Gastroesophageal sphincter (tissue), 4 donors: ENCODE measurements around the gene MATN4. TPM values are rescaled to one million over a fixed set of nuclear protein-coding genes. Genes with fewer than 3 reads are reported as not detected.

ENCODE experiments used
- ATAC-seq: fragments of 150-250 bp; one replicate; pipeline ENCODE4 v1.9.1; 2016; ENCODE audit warnings: mild to moderate bottlenecking, moderate library complexity
- H3K27ac ChIP-seq, 4 donors: fragments of 200-600 bp; sonication (generic) in 3 of 4; 1 replicate in 3 of 4; 2 replicates in 1 of 4; pipeline ENCODE4 v1.5.1; 2016 to 2019
- H3K27me3 ChIP-seq: fragments of 200-600 bp; sonication (generic); one replicate; pipeline ENCODE4 v1.5.1; 2019
- H3K36me3 ChIP-seq, 2 donors: fragments of 200-600 bp; sonication (generic); one replicate each; pipeline ENCODE4 v1.5.1; 2019; ENCODE audit warnings: control low read depth in 1 of 2
- H3K4me1 ChIP-seq, 3 donors: fragments of 200-600 bp; sonication (generic); 1 replicate in 2 of 3; 2 replicates in 1 of 3; pipeline ENCODE4 v1.5.1; 2016 to 2019; ENCODE audit warnings: control low read depth in 2 of 3
- H3K4me3 ChIP-seq, 2 donors: fragments of 200-600 bp; sonication (generic); one replicate each; pipeline ENCODE4 v1.5.1; 2019; ENCODE audit warnings: mild to moderate bottlenecking in 1 of 2, moderate library complexity in 1 of 2
- H3K9me3 ChIP-seq, 3 donors: fragments of 200-600 bp; sonication (generic); one replicate each; pipeline ENCODE4 v1.5.1; 2017 to 2019; ENCODE audit warnings: control low read depth in 2 of 3
- EP300 ChIP-seq: sonication (generic); formaldehyde crosslinking; IDR thresholded peaks from one replicate; pipeline ENCODE4 v1.6.1; 2017; ENCODE audit warnings: antibody characterized with exemption, mild to moderate bottlenecking
- POLR2A ChIP-seq, 2 donors: fragments of 450-650 bp; IDR thresholded peaks; one replicate each; pipeline ENCODE4 v1.6.1; 2017; ENCODE audit warnings: antibody characterized with exemption in 2 of 2, mild to moderate bottlenecking in 2 of 2, moderate library complexity in 1 of 2
- POLR2AphosphoS5 ChIP-seq: sonication (generic); formaldehyde crosslinking; IDR thresholded peaks from one replicate; pipeline ENCODE4 v1.6.1; 2017; ENCODE audit warnings: antibody characterized with exemption
- WGBS, 2 donors: methylation state at CpG; one replicate each; pipeline ENCODE4 v1.1.5; 2018; ENCODE audit warnings: low coverage in 1 of 2; 5-methylcytosine and 5-hydroxymethylcytosine counted together
- total RNA-seq, 4 donors: library from RNA; depleted of rRNA; stranded (reverse); fragments of >200 nt; gene quantifications; one replicate each; pipeline ENCODE4 v1.1.0, GENCODE V29; 2016
- TF ChIP-seq, protein P1 (sequence below), 4 experiments: fragments of 200-600 bp in 2 of 4; fragments of 450-650 bp in 2 of 4; sonication (generic) in 1 of 4; IDR thresholded peaks; one replicate each; pipeline ENCODE4 v1.5.1; 2017 to 2019; ENCODE audit warnings: antibody characterized with exemption in 4 of 4, mild to moderate bottlenecking in 2 of 4, moderate library complexity in 2 of 4

Gene MATN4, protein sequence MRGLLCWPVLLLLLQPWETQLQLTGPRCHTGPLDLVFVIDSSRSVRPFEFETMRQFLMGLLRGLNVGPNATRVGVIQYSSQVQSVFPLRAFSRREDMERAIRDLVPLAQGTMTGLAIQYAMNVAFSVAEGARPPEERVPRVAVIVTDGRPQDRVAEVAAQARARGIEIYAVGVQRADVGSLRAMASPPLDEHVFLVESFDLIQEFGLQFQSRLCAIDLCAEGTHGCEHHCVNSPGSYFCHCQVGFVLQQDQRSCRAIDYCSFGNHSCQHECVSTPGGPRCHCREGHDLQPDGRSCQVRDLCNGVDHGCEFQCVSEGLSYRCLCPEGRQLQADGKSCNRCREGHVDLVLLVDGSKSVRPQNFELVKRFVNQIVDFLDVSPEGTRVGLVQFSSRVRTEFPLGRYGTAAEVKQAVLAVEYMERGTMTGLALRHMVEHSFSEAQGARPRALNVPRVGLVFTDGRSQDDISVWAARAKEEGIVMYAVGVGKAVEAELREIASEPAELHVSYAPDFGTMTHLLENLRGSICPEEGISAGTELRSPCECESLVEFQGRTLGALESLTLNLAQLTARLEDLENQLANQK
- total RNA-seq: not detected

DNA sequence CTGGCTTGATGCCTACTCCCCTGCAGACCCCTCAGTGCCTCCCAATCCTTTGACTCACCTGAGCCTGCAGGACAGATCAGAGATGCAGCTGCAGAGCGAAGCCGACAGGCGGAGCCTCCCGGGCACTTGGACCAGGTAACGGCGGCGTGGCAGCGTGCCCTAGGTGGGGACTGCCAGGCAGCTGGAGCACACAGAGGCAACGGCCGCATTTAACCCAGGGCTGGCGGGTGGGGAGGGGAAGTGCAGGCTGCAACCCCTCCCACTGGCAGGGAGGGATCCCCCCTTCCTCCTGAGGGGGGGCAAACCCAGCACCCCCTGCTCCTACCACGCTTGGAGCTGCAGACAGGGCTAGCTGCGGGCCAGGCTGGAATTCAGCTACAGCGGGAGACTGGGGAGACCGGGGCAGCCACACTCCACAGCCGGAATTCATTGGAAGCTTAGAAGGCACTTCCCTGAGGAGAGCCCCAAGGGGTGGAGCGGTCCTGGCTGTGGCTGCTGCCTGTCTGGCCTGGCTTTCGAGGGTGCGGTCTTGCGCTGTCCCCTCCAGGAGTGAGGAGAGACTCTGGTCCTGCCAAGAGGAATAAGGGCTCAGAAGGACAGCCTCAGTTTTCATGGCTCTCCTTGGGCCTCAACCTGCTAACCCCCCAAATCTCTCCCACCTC lies at the start of gene MATN4:
Gene MATN4 (minus strand): TSS at position 183 of the 662 bp plus-strand sequence. CDS start 2,717 bp downstream, outside the sequence.
- peaks cover 82% of the 10 kb centered on the region for H3K27me3 ChIP-seq
- no peaks in the 10 kb centered on the region for H3K9me3 ChIP-seq
- no peak for TF ChIP-seq EP300
- TF ChIP-seq POLR2AphosphoS5: no peak
- TF ChIP-seq POLR2A (IDR thresholded peaks at IDR 0.05): no peak
- TF ChIP-seq, protein P1, sequence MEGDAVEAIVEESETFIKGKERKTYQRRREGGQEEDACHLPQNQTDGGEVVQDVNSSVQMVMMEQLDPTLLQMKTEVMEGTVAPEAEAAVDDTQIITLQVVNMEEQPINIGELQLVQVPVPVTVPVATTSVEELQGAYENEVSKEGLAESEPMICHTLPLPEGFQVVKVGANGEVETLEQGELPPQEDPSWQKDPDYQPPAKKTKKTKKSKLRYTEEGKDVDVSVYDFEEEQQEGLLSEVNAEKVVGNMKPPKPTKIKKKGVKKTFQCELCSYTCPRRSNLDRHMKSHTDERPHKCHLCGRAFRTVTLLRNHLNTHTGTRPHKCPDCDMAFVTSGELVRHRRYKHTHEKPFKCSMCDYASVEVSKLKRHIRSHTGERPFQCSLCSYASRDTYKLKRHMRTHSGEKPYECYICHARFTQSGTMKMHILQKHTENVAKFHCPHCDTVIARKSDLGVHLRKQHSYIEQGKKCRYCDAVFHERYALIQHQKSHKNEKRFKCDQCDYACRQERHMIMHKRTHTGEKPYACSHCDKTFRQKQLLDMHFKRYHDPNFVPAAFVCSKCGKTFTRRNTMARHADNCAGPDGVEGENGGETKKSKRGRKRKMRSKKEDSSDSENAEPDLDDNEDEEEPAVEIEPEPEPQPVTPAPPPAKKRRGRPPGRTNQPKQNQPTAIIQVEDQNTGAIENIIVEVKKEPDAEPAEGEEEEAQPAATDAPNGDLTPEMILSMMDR (IDR thresholded peaks at IDR 0.05): no peak
- H3K4me1 ChIP-seq: peaks cover 0 to 21% (median 3%) of the 10 kb centered on the region in 3 donors
- no peak within 1 kb of the TSS for H3K4me3 ChIP-seq
- ATAC-seq: peak; percentile 56
- H3K27ac ChIP-seq: no peak within 1 kb of the TSS
- WGBS, 2 donors: 50% methylated on average over 4 of the region's 20 CpGs; no CpG with 5 or more reads in 1 of the 2 donors
- H3K36me3 ChIP-seq: no peaks in the 10 kb centered on the region

DNA sequence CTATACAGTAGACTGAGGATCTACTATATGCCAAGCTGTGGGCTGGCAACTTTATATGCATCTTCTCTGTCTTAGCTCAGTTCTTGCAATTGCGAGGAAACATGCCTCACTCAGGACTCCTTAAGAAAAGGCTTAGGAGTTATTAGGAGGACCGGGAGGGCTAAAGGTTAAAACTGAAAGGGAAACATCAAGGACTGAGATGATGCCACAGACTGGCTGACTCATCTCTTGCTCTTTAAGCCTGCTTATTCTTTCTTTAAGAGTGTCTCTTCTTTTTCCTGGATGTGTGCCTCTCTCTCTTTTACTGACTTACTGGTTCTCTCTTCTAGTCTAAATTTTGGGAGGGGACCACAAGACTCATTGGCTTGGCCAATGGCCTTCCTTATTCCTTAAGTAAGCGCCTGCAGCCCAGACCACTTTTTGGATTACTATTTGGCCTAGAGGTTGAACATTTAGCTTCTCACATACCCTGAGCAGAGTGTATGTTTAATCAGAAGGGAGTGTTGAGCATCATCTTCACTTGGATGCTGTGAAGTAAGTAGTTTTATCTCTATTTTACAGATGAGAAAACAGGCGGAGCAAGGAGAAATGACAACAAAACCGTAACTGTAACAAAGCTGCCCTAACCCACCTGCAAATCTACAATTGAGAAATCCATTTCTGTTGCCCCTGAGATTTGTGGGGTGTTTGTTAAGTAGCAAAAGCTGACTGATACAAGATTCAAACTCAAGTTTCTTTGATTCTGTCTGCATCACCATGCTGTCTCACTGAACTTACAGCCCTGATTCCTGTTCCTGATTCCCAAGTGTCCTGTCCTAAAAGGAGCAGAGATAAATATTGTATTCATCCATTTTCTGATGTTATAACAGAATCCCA lies 47.3 kb upstream of the MATN4 start:
- H3K4me3 ChIP-seq: no peak overlapping the region
- TF ChIP-seq POLR2AphosphoS5: peak; percentile 75
- TF ChIP-seq, protein P1 (IDR thresholded peaks at IDR 0.05): no peak
- no peaks in the 10 kb centered on the region for H3K36me3 ChIP-seq
- no peak for ATAC-seq
- peaks cover 6 to 64% (median 9%) of the 10 kb centered on the region in 3 donors for H3K4me1 ChIP-seq
- no peaks in the 10 kb centered on the region for H3K27me3 ChIP-seq
- peak overlapping the region; percentile 70 to 94 (median 84) for H3K27ac ChIP-seq
- H3K9me3 ChIP-seq: no peaks in the 10 kb centered on the region
- WGBS, 2 donors: 56 to 71% methylated on average over 4 to 5 of the region's 5 CpGs

DNA sequence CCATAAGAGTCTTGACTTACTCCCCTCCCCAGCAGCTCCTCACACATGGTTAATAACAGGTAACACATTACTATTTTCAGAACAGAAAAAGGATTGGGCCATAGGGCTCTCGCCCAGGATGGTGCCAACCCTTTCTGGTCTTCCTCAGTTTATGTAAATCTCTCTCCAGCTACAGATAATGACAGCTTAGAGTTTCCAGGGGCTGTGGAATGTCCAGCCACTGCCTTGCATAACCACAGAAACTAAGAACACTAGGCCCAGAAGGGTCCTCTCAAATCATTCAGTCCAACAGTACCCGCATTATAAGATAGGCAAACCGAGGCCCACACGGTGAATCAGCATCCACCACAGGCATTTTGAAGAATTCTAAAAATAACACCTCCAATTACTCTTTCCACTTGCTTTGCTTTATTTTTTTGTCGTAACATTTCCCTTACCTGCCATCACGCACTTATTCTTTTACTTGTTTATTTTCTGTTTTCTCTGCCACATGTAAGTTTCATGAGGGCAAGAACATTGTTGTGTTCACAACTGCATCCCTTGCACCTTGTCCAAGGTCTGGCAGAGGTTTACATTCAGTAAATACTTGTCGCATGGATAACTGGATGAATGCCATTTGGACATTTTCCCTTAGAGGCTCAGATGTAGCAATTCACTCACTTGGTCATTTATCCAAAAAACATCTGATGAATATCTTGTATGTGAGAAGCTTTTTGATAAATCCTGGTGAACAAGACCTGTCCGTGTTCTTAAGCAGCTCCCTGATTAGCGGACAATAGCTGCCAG lies 46.5 kb upstream of the MATN4 start:
- Histone ChIP-seq H3K36me3 (no peaks in the 10 kb centered on the region), H3K4me1 (peaks cover 6 to 56% (median 9%) of the 10 kb centered on the region in 3 donors), H3K27me3 (no peaks in the 10 kb centered on the region), H3K4me3 (no peak overlapping the region), H3K27ac (peak overlapping the region; percentile 70 to 94 (median 84)), H3K9me3 (no peaks in the 10 kb centered on the region)
- WGBS, 2 donors: 41 to 45% methylated on average over 8 to 9 of the region's 9 CpGs
- TF ChIP-seq EP300: no peak
- TF ChIP-seq, protein P1 (IDR thresholded peaks at IDR 0.05): no peak
- no peak for TF ChIP-seq POLR2AphosphoS5
- TF ChIP-seq POLR2A (IDR thresholded peaks at IDR 0.05): no peak
- ATAC-seq: no peak

DNA sequence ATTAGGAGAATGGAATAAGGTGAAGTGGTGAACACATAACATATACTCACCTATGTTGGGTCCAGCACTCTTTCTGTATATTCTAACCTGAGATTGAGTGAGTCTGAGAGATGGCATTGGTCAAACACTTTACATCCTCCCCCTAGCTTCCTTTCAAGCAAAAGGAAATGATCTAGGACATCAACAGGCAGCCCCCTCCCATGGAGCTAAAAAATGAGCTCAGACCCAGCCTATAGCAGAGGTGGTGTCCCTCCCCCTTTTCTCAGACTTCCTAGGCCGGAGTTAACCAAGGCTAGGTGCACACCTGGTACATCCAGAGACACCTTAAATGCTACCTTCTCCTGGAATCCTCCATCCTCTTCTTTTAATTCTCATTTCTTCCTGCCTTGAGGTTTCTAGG lies 45.6 kb upstream of the MATN4 start:
- H3K9me3 ChIP-seq: no peaks in the 10 kb centered on the region
- peaks cover 6 to 53% (median 9%) of the 10 kb centered on the region in 3 donors for H3K4me1 ChIP-seq
- 63 to 100% methylated on average over 1 of the region's 1 CpG for WGBS, 2 donors
- H3K36me3 ChIP-seq: no peaks in the 10 kb centered on the region
- no peaks in the 10 kb centered on the region for H3K27me3 ChIP-seq
- peak overlapping the region; percentile 70 to 94 (median 84) for H3K27ac ChIP-seq
- H3K4me3 ChIP-seq: no peak overlapping the region
- TF ChIP-seq, protein P1 (IDR thresholded peaks at IDR 0.05): no peak
- TF ChIP-seq POLR2A (IDR thresholded peaks at IDR 0.05): no peak
- no peak for TF ChIP-seq EP300
- no peak for TF ChIP-seq POLR2AphosphoS5
- ATAC-seq: no peak
